ENCODE data around the gene MAPK11. TPM values are rescaled to one million over a fixed set of nuclear protein-coding genes. Genes with fewer than 3 reads are reported as not detected.

MAPK11 gene
- polyA plus RNA-seq (3.4 to 12.6 TPM (median 4.6 TPM) in 3 replicates), polyA minus RNA-seq (6.5 to 11.9 TPM (median 11.8 TPM) in 3 replicates)
- 2.1 TPM for polyA plus RNA-seq (2011; ENCODE audit: low read depth)
- 4.8 and 9.8 TPM in 2 replicates for polyA plus RNA-seq (2011; cell fraction: cytosol; rRNA removed)
- 17.4 and 26.6 TPM in 2 replicates for polyA plus RNA-seq (2011; cell fraction: nucleus; rRNA removed)
- 4.3 and 6.8 TPM in 2 replicates for polyA plus RNA-seq (2012; ENCODE audit: low replicate concordance)
- 13.4 TPM for polyA minus RNA-seq (2011; cell fraction: cytosol; rRNA and poly(A)+ RNA removed)
- polyA minus RNA-seq (2011; cell fraction: nucleus; rRNA and poly(A)+ RNA removed), result 8.3 and 9.3 TPM in 2 replicates

DNA sequence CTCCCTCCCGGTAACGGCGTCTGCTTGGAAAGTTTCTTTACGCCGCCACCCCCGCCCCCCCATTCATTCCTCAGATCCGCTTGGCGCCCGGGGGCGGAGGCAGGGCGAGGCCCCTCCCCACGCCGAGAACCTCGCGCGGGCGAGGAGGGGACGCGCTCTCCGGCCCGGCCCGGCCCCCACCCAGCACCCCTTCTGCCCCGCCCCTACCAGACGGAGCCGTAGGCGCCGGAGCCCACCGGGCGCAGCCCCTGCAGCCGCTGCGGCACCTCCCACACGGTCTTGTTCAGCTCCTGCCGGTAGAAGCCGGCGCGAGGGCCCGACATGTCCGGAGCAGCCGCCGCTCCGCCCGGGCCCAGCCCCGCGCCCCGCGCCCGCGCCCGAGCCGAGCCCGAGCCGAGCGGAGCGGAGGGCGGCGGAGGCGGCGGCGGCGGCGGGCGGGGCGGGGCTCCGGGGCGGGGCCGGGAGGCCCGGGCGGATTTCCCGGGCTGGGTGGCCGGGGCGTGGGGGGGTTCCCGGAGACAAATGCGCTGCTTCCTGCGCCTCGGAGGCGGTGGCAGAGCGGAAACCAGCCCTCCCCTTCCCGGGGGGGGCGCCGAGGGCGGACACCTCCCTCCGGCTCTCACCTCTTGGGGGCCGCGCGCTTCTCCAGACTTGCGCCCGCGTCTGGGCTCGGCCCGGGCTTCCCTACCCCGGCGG lies at the start of gene MAPK11:
Gene MAPK11, minus strand, starts transcription at position 411 of the 696 bp plus-strand sequence. Its CDS starts 88 bp downstream, at position 323.
- H3K27ac ChIP-seq (ENCODE audit: control insufficient read depth, insufficient read depth, low read length), result no peak within 1 kb of the TSS
- peak within 1 kb of the TSS; percentile 15 for H3K9ac ChIP-seq (ENCODE audit: control insufficient read depth, extremely low read depth, insufficient read depth, low read length)
- FAIRE-seq, result no peak
- H3K79me2 ChIP-seq (ENCODE audit: control insufficient read depth, insufficient read depth, low read length), result no peaks in the 10 kb centered on the region
- H3K9me3 ChIP-seq (ENCODE audit: control insufficient read depth, low read depth, low read length), result no peaks in the 10 kb centered on the region
- no peak for DNase-seq (ENCODE audit: low read depth, low spot score)
- peaks cover 5% of the 10 kb centered on the region for H3K27me3 ChIP-seq (ENCODE audit: control insufficient read depth, extremely low read depth, insufficient read depth, low read length)
- dilution Hi-C loops (cut with MboI; ENCODE audit: extremely low pct_ligation_motif_present, low sequenced_read_pairs), result no loop called here
- peaks cover 4 to 11% of the 10 kb centered on the region in 2 experiments for H3K36me3 ChIP-seq (ENCODE audit: control insufficient read depth in 2 of 2, extremely low read depth in 1 of 2, insufficient read depth in 2 of 2, low read length in 2 of 2)
- H2AFZ ChIP-seq (ENCODE audit: control insufficient read depth, low read length), result no peak within 1 kb of the TSS
- peak within 1 kb of the TSS; percentile 87 for H3K4me2 ChIP-seq (ENCODE audit: control insufficient read depth, extremely low read depth, insufficient read depth, low read depth, low read length)
- H3K4me1 ChIP-seq (ENCODE audit: control insufficient read depth, extremely low read depth, insufficient read depth, low read length), result peaks cover 20% of the 10 kb centered on the region
- no peaks in the 10 kb centered on the region for H3K9me1 ChIP-seq (ENCODE audit: control insufficient read depth, extremely low read depth, insufficient read depth, low read length)
- H3K4me3 ChIP-seq (ENCODE audit: control insufficient read depth in 2 of 3, extremely low read depth in 1 of 3, insufficient read depth in 2 of 3, low read depth in 1 of 3, low read length in 3 of 3), result peak within 1 kb of the TSS; percentile 44 to 74 (median 59)
- TF ChIP-seq, protein P1, sequence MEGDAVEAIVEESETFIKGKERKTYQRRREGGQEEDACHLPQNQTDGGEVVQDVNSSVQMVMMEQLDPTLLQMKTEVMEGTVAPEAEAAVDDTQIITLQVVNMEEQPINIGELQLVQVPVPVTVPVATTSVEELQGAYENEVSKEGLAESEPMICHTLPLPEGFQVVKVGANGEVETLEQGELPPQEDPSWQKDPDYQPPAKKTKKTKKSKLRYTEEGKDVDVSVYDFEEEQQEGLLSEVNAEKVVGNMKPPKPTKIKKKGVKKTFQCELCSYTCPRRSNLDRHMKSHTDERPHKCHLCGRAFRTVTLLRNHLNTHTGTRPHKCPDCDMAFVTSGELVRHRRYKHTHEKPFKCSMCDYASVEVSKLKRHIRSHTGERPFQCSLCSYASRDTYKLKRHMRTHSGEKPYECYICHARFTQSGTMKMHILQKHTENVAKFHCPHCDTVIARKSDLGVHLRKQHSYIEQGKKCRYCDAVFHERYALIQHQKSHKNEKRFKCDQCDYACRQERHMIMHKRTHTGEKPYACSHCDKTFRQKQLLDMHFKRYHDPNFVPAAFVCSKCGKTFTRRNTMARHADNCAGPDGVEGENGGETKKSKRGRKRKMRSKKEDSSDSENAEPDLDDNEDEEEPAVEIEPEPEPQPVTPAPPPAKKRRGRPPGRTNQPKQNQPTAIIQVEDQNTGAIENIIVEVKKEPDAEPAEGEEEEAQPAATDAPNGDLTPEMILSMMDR (optimal IDR thresholded peaks at IDR 0.05 in 1 of 3, IDR thresholded peaks at IDR 0.05 in 1 of 3, conservative IDR thresholded peaks at IDR 0.05 in 1 of 3; ENCODE audit: extremely low read depth in 1 of 3, insufficient read depth in 2 of 3, low read length in 3 of 3), result no peak
- no peak for TF ChIP-seq EZH2 (IDR thresholded peaks at IDR 0.05; ENCODE audit: low read length)
- H4K20me1 ChIP-seq (ENCODE audit: control insufficient read depth, extremely low read depth, insufficient read depth, low read length), result peaks cover 6% of the 10 kb centered on the region

DNA sequence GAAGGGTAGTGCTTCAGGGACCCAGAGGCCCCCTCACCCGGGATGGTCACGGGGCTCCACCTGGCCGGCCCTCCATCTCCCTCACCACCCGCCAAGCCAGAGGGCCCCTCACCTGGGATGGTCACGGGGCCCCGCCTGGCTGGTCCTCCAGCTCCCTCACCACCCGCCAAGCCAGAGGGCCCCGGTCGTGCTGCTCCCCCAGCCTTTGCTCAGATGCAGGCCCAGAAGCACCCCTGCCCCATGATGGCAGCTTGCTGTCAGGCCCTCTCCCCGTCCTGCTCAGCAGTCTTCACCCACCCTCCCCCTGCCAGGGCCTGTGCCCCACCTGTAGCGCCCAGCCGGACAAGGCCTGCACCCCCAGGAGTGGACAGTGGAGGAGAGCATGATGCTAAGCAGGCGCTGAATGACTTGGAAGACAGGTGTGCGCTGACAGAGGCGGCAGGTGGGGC lies 49.3 kb upstream of the MAPK11 start:
- DNase-seq (ENCODE audit: low read depth, low spot score), result no peak
- Histone ChIP-seq H3K9ac (ENCODE audit: control insufficient read depth, extremely low read depth, insufficient read depth, low read length) (no peak overlapping the region), H3K4me1 (ENCODE audit: control insufficient read depth, extremely low read depth, insufficient read depth, low read length) (peaks cover 2% of the 10 kb centered on the region), H3K36me3 (ENCODE audit: control insufficient read depth in 2 of 2, extremely low read depth in 1 of 2, insufficient read depth in 2 of 2, low read length in 2 of 2) (no peaks in the 10 kb centered on the region), H4K20me1 (ENCODE audit: control insufficient read depth, extremely low read depth, insufficient read depth, low read length) (no peaks in the 10 kb centered on the region), H3K4me3 (ENCODE audit: control insufficient read depth in 2 of 3, extremely low read depth in 1 of 3, insufficient read depth in 2 of 3, low read depth in 1 of 3, low read length in 3 of 3) (no peak overlapping the region), H3K27ac (ENCODE audit: control insufficient read depth, insufficient read depth, low read length) (no peak overlapping the region), H3K4me2 (ENCODE audit: control insufficient read depth, extremely low read depth, insufficient read depth, low read depth, low read length) (no peak overlapping the region), H3K9me1 (ENCODE audit: control insufficient read depth, extremely low read depth, insufficient read depth, low read length) (no peaks in the 10 kb centered on the region), H2AFZ (ENCODE audit: control insufficient read depth, low read length) (no peak overlapping the region), H3K27me3 (ENCODE audit: control insufficient read depth, extremely low read depth, insufficient read depth, low read length) (peaks cover 19% of the 10 kb centered on the region), H3K79me2 (ENCODE audit: control insufficient read depth, insufficient read depth, low read length) (no peaks in the 10 kb centered on the region), H3K9me3 (ENCODE audit: control insufficient read depth, low read depth, low read length) (no peaks in the 10 kb centered on the region)
- dilution Hi-C loops (cut with MboI; ENCODE audit: extremely low pct_ligation_motif_present, low sequenced_read_pairs), result no loop called here
- TF ChIP-seq, protein P1 (optimal IDR thresholded peaks at IDR 0.05 in 1 of 3, IDR thresholded peaks at IDR 0.05 in 1 of 3, conservative IDR thresholded peaks at IDR 0.05 in 1 of 3; ENCODE audit: extremely low read depth in 1 of 3, insufficient read depth in 2 of 3, low read length in 3 of 3), result no peak
- no peak for TF ChIP-seq EZH2 (IDR thresholded peaks at IDR 0.05; ENCODE audit: low read length)
- FAIRE-seq, result no peak

Data from keratinocyte (primary cell).